H1 (cell line): Measurements from ENCODE around the gene LSM14B. TPM values are rescaled to one million over a fixed set of nuclear protein-coding genes. Genes with fewer than 3 reads are reported as not detected.

Source experiments
- CTCF ChIA-PET: fragments of 300-600 bp; sonication (Branson Sonifier 250); formaldehyde crosslinking; loops from one replicate; lab custom pipeline; 2021; ENCODE audit not compliant: partially characterized antibody; lab: Charles Lee
- POLR2A ChIA-PET: fragments of 300-600 bp; sonication (Branson Sonifier 250); formaldehyde crosslinking; loops from one replicate; lab custom pipeline; 2021; ENCODE audit warnings: inconsistent platforms; ENCODE audit not compliant: partially characterized antibody; lab: Charles Lee
- DNase-seq, 2 experiments: peaks; one replicate each; pipeline versions ENCODE4 v3.0.0 to v3.0.0-alpha.2; 2010 to 2022; ENCODE audit warnings: low spot score in 2 of 2, low read depth in 1 of 2, mixed read lengths in 1 of 2
- FAIRE-seq: peaks from 2 replicates; lab custom pipeline; 2011; peaks lifted over from hg19 to GRCh38; lab: Jason Lieb, UNC
- H2AFZ ChIP-seq: 2 replicates; pipeline ENCODE4 v1.8.1; 2012; ENCODE audit warnings: low read length, inconsistent platforms
- H2AK5ac ChIP-seq: 2 replicates; pipeline ENCODE4 v1.6.1; 2013; ENCODE audit warnings: low read depth, low read length
- H2BK120ac ChIP-seq: replicated peaks from 2 replicates; pipeline ENCODE3; 2013; ENCODE audit warnings: low read depth, low read length, inconsistent platforms
- H2BK12ac ChIP-seq: 2 replicates; pipeline ENCODE4 v1.6.1; 2013; ENCODE audit warnings: low read depth, low read length
- H2BK15ac ChIP-seq: 2 replicates; pipeline ENCODE4 v1.6.1; 2013; ENCODE audit warnings: low read length
- H2BK20ac ChIP-seq: 2 replicates; pipeline ENCODE4 v1.6.1; 2013; ENCODE audit warnings: low read length
- H2BK5ac ChIP-seq: 2 replicates; pipeline ENCODE4 v1.6.1; 2013; ENCODE audit warnings: low read depth, low read length
- H3K14ac ChIP-seq: 2 replicates; pipeline ENCODE4 v1.6.1; 2013; ENCODE audit warnings: inconsistent platforms; ENCODE audit not compliant: insufficient read length
- H3K18ac ChIP-seq: 2 replicates; pipeline ENCODE4 v1.6.1; 2013; ENCODE audit warnings: low read length; ENCODE audit errors: extremely low read depth
- H3K23ac ChIP-seq: 2 replicates; pipeline ENCODE4 v1.6.1; 2013; ENCODE audit warnings: inconsistent platforms; ENCODE audit not compliant: insufficient read length
- H3K23me2 ChIP-seq: 2 replicates; pipeline ENCODE4 v1.6.1; 2013; ENCODE audit warnings: low read depth, low read length
- H3K27ac ChIP-seq: 2 replicates; pipeline ENCODE4 v1.6.1; 2011; ENCODE audit warnings: low read depth, low read length, inconsistent platforms
- H3K27me3 ChIP-seq, 4 experiments: replicated peaks in 1 of 4; 1 replicate in 1 of 4; 2 replicates in 3 of 4; pipeline versions ENCODE4 v1.6.1 to v1.8.1; 2011 to 2013; ENCODE audit warnings: low read length in 3 of 4, mild to moderate bottlenecking in 3 of 4, inconsistent platforms in 2 of 4, mixed read lengths in 2 of 4, moderate library complexity in 1 of 4; ENCODE audit not compliant: control insufficient read depth in 3 of 4, insufficient read depth in 3 of 4; ENCODE audit errors: extremely low read depth in 1 of 4
- H3K36me3 ChIP-seq, 4 experiments: 2 replicates each; pipeline versions ENCODE4 v1.6.1 to v1.8.1; 2011 to 2013; ENCODE audit warnings: mild to moderate bottlenecking in 4 of 4, low read length in 3 of 4, moderate library complexity in 2 of 4, control low read depth in 1 of 4, inconsistent platforms in 1 of 4; ENCODE audit not compliant: insufficient read depth in 4 of 4, control insufficient read depth in 2 of 4
- H3K4ac ChIP-seq: replicated peaks from 2 replicates; pipeline ENCODE3; 2013; ENCODE audit warnings: low read length, low read depth, mixed read lengths, inconsistent platforms; ENCODE audit not compliant: insufficient read length
- H3K4me1 ChIP-seq, 4 experiments: replicated peaks in 1 of 4; 1 replicate in 1 of 4; 2 replicates in 3 of 4; pipeline versions ENCODE4 v1.6.1 to v1.8.1; 2011 to 2013; ENCODE audit warnings: low read length in 3 of 4, inconsistent platforms in 2 of 4, mixed read lengths in 1 of 4; ENCODE audit not compliant: insufficient read depth in 4 of 4, control insufficient read depth in 3 of 4
- H3K4me2 ChIP-seq, 2 experiments: 2 replicates each; pipeline versions ENCODE4 v1.6.1 to v1.8.1; 2011 to 2013; ENCODE audit warnings: low read depth in 2 of 2, low read length in 2 of 2, control low read depth in 1 of 2, inconsistent platforms in 1 of 2, mild to moderate bottlenecking in 1 of 2; ENCODE audit not compliant: insufficient read depth in 1 of 2
- H3K4me3 ChIP-seq, 4 experiments: fragments of 200-600, 300-600 bp in 1 of 4; sonication (generic), shearing (Covaris generic), sonication (Bioruptor Twin) in 1 of 4; 2 replicates each; pipeline versions ENCODE4 v1.5.1 to v1.8.1; 2011 to 2016; ENCODE audit warnings: low read length in 4 of 4, low read depth in 3 of 4, control low read depth in 2 of 4, inconsistent platforms in 2 of 4, mild to moderate bottlenecking in 2 of 4, mixed read lengths in 1 of 4, moderate library complexity in 1 of 4; ENCODE audit not compliant: insufficient read depth in 2 of 4; ENCODE audit errors: extremely low read depth in 1 of 4
- H3K56ac ChIP-seq: replicated peaks from 2 replicates; pipeline ENCODE3; 2013; ENCODE audit warnings: low read depth, mild to moderate bottlenecking, mixed read lengths, low read length, inconsistent platforms; ENCODE audit not compliant: insufficient read length
- H3K79me1 ChIP-seq: 2 replicates; pipeline ENCODE4 v1.6.1; 2013; ENCODE audit warnings: low read depth, low read length, control low read depth
- H3K79me2 ChIP-seq, 2 experiments: 2 replicates each; pipeline versions ENCODE4 v1.6.1 to v1.8.1; 2012 to 2013; ENCODE audit warnings: low read length in 2 of 2, mild to moderate bottlenecking in 2 of 2, inconsistent platforms in 1 of 2; ENCODE audit not compliant: insufficient read depth in 2 of 2, control insufficient read depth in 1 of 2
- H3K9ac ChIP-seq, 4 experiments: replicated peaks in 1 of 4; 1 replicate in 1 of 4; 2 replicates in 3 of 4; pipeline versions ENCODE4 v1.6.1 to v1.8.1; 2011 to 2013; ENCODE audit warnings: low read depth in 3 of 4, low read length in 3 of 4, control low read depth in 2 of 4, mild to moderate bottlenecking in 2 of 4, moderate library complexity in 2 of 4, inconsistent platforms in 1 of 4; ENCODE audit errors: extremely low read depth in 1 of 4
- H3K9me3 ChIP-seq, 2 experiments: 2 replicates each; pipeline versions ENCODE4 v1.6.1 to v1.8.1; 2012 to 2013; ENCODE audit warnings: mild to moderate bottlenecking in 2 of 2, moderate library complexity in 2 of 2, control low read depth in 1 of 2, inconsistent platforms in 1 of 2, low read depth in 1 of 2, low read length in 1 of 2, mixed read lengths in 1 of 2; ENCODE audit not compliant: insufficient read depth in 2 of 2
- H4K20me1 ChIP-seq, 2 experiments: replicated peaks in 1 of 2; 2 replicates each; pipeline versions ENCODE3 to v1.8.1; 2011 to 2013; ENCODE audit warnings: inconsistent platforms in 2 of 2, low read length in 2 of 2, mild to moderate bottlenecking in 1 of 2; ENCODE audit not compliant: insufficient read depth in 2 of 2, control insufficient read depth in 1 of 2
- H4K5ac ChIP-seq: 2 replicates; pipeline ENCODE4 v1.6.1; 2013; ENCODE audit warnings: low read length, low read depth, mixed read lengths, inconsistent platforms; ENCODE audit not compliant: insufficient read length
- H4K8ac ChIP-seq: 2 replicates; pipeline ENCODE4 v1.8.0; 2013; ENCODE audit warnings: mild to moderate bottlenecking, moderate library complexity, low read length, inconsistent platforms; ENCODE audit not compliant: insufficient read depth; ENCODE audit errors: extremely low read depth
- H4K91ac ChIP-seq: replicated peaks from 2 replicates; pipeline ENCODE3; 2013; ENCODE audit warnings: low read length, mixed read lengths, inconsistent platforms; ENCODE audit not compliant: insufficient read length
- BCL11A ChIP-seq, 2 experiments: IDR thresholded peaks; one replicate each; pipeline ENCODE4 v1.6.1; 2011; ENCODE audit warnings: low read depth in 2 of 2, low read length in 2 of 2, mild to moderate bottlenecking in 2 of 2
- CBX8 ChIP-seq: fragments of 300-800, 300-1000 bp; sonication (generic); IDR thresholded peaks from 2 replicates; pipeline ENCODE4 v1.7.1; 2016; ENCODE audit warnings: low read depth, low read length, borderline replicate concordance
- CHD1 ChIP-seq: IDR thresholded peaks from 2 replicates; pipeline ENCODE4 v1.6.1; 2012; ENCODE audit warnings: low read depth, low read length, improper control_type of control experiment
- JUND ChIP-seq: IDR thresholded peaks from 2 replicates; pipeline ENCODE4 v1.6.1; 2011; ENCODE audit warnings: mild to moderate bottlenecking, improper control_type of control experiment, low read length
- NRF1 ChIP-seq: IDR thresholded peaks from 2 replicates; pipeline ENCODE4 v1.6.1; 2011; ENCODE audit warnings: mild to moderate bottlenecking, low read depth, low read length, improper control_type of control experiment
- RAD21 ChIP-seq, 2 experiments: IDR thresholded peaks in 1 of 2; conservative IDR thresholded peaks in 1 of 2; 2 replicates each; pipeline ENCODE4 v1.6.1; 2011; ENCODE audit warnings: low read depth in 2 of 2, low read length in 2 of 2, improper control_type of control experiment in 1 of 2, inconsistent platforms in 1 of 2, mild to moderate bottlenecking in 1 of 2, moderate library complexity in 1 of 2
- SP2 ChIP-seq: IDR thresholded peaks from 2 replicates; pipeline ENCODE4 v1.6.1; 2012; ENCODE audit warnings: mild to moderate bottlenecking, low read length, inconsistent platforms
- TBP ChIP-seq: IDR thresholded peaks from 2 replicates; pipeline ENCODE4 v1.6.1; 2011; ENCODE audit warnings: low read depth, low read length, improper control_type of control experiment
- WGBS, 2 experiments: shearing (Covaris generic) in 1 of 2; methylation state at CpG; one replicate each; pipeline versions ENCODE4 v1.1.6 to v1.1.7; 2013 to 2015; ENCODE audit warnings: low lambda C conversion rate in 2 of 2, mixed read lengths in 2 of 2, inconsistent platforms in 1 of 2, low coverage in 1 of 2, missing lambda C conversion rate in 1 of 2; ENCODE audit not compliant: insufficient replicate concordance in 2 of 2, insufficient coverage in 1 of 2, insufficient read length in 1 of 2; ENCODE audit errors: extremely low coverage in 1 of 2, missing lambda C conversion rate in 1 of 2; 5-methylcytosine and 5-hydroxymethylcytosine counted together
- polyA plus RNA-seq, 7 experiments: library from polyadenylated mRNA; depleted of rRNA in 3 of 7; stranded (reverse) in 5 of 7; unstranded in 2 of 7; fragments of >200 nt in 5 of 7; fragments of 200-250 nt in 2 of 7; gene quantifications; 1 replicate in 5 of 7; 2 replicates in 1 of 7; 4 replicates in 1 of 7; pipeline versions ENCODE4 v1.2.1 to v1.2.3, GENCODE V29; 2011 to 2013; ENCODE audit warnings: missing spikeins in 2 of 7, mixed read lengths in 2 of 7
- total RNA-seq: library from RNA; stranded (reverse); fragmentation: NEBNext Ultra II Directional; extraction: Animal tissue kit (Norgen Biotek cat#: 25700); gene quantifications from 2 replicates; pipeline ENCODE4 v1.2.1, GENCODE V29; 2021
- TF ChIP-seq, protein P1 (sequence below), 3 experiments: IDR thresholded peaks; 1 replicate in 2 of 3; 2 replicates in 1 of 3; pipeline versions ENCODE4 v1.5.1 to v1.6.1; 2011; ENCODE audit warnings: low read length in 3 of 3, mild to moderate bottlenecking in 3 of 3, inconsistent platforms in 2 of 3, low read depth in 1 of 3, moderate library complexity in 1 of 3; ENCODE audit not compliant: insufficient read depth in 1 of 3; ENCODE audit errors: control extremely low read depth in 1 of 3

The LSM14B gene
- total and polyA plus RNA-seq, 2 of the 8 experiments (the other 6 are each of a cell fraction or from before 2014, with no cell fraction given), result 58.3 to 65.6 TPM

GRCh38 chr20:62089393-62089792, 32.9 kb upstream of the LSM14B start:
- Histone ChIP-seq H3K18ac (no peak overlapping the region), H3K14ac (no peak overlapping the region), H3K4me2 (no peak overlapping the region), H3K79me2 (no peaks in the 10 kb centered on the region), H4K5ac (no peak overlapping the region), H4K20me1 (peaks cover 0 to 5% of the 10 kb centered on the region in 2 experiments), H2BK120ac (no peak overlapping the region), H3K4ac (no peak overlapping the region), H3K23ac (no peak overlapping the region), H2AK5ac (no peak overlapping the region), H3K9me3 (no peaks in the 10 kb centered on the region), H2BK20ac (no peak overlapping the region), H4K8ac (no peak overlapping the region), H2BK15ac (no peak overlapping the region), H3K9ac (no peak overlapping the region), H3K56ac (no peak overlapping the region), H3K27me3 (peaks cover 0 to 2% (median 0%) of the 10 kb centered on the region in 4 experiments; a peak in 2 of 7 replicates), H3K79me1 (no peaks in the 10 kb centered on the region), H3K4me3 (no peak overlapping the region), H2BK12ac (no peak overlapping the region), H3K27ac (no peak overlapping the region), H3K4me1 (peaks cover 0 to 3% (median 0%) of the 10 kb centered on the region in 4 experiments; a peak in 1 of 7 replicates), H2BK5ac (no peak overlapping the region), H3K36me3 (no peaks in the 10 kb centered on the region), H3K23me2 (peaks cover 2% of the 10 kb centered on the region; the same call in 1 of the 2 replicates), H2AFZ (no peak overlapping the region), H4K91ac (no peak overlapping the region)
- no peak for FAIRE-seq
- CTCF ChIA-PET, result interaction anchor here (0.6 to 1.7 kb wide), 3 partner anchors 9 to 67 kb away, joined by 3 to 5 read pairs (median 3); no protein-coding TSS in a partner anchor
- WGBS, 2 experiments, result 88% methylated on average over 3 of the region's 3 CpGs; no CpG with 5 or more reads in 1 of the 2 experiments
- POLR2A ChIA-PET, result interaction anchor here (1.0 to 1.9 kb wide), 3 partner anchors 18 to 32 kb away, joined by 4 to 8 read pairs (median 7); partner anchors contain the start of gene LSM14B
- DNase-seq, result no peak
- TF ChIP-seq JUND (no peak), CBX8 (no peak), TBP (no peak), RAD21 (IDR thresholded peaks at IDR 0.05 in 1 of 2, conservative IDR thresholded peaks at IDR 0.05 in 1 of 2; ENCODE audit: low read depth in 2 of 2, low read length in 2 of 2) (no peak), BCL11A (IDR thresholded peaks at IDR 0.05; ENCODE audit: low read depth in 2 of 2, low read length in 2 of 2) (no peak), NRF1 (no peak), SP2 (no peak), CHD1 (no peak)
- TF ChIP-seq, protein P1, sequence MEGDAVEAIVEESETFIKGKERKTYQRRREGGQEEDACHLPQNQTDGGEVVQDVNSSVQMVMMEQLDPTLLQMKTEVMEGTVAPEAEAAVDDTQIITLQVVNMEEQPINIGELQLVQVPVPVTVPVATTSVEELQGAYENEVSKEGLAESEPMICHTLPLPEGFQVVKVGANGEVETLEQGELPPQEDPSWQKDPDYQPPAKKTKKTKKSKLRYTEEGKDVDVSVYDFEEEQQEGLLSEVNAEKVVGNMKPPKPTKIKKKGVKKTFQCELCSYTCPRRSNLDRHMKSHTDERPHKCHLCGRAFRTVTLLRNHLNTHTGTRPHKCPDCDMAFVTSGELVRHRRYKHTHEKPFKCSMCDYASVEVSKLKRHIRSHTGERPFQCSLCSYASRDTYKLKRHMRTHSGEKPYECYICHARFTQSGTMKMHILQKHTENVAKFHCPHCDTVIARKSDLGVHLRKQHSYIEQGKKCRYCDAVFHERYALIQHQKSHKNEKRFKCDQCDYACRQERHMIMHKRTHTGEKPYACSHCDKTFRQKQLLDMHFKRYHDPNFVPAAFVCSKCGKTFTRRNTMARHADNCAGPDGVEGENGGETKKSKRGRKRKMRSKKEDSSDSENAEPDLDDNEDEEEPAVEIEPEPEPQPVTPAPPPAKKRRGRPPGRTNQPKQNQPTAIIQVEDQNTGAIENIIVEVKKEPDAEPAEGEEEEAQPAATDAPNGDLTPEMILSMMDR (IDR thresholded peaks at IDR 0.05; ENCODE audit: control extremely low read depth in 1 of 3, insufficient read depth in 1 of 3, low read depth in 1 of 3, low read length in 3 of 3), result no peak
